A673 (cell line): ENCODE results near the gene GPR61. TPM values are rescaled to one million over a fixed set of nuclear protein-coding genes. Genes with fewer than 3 reads are reported as not detected.

ENCODE experiments used
- BruUV-seq: library from RNA; stranded (reverse); fragments of 400-500 nt; replicated peaks from 2 replicates; lab custom pipeline; 2021; lab: Mats Ljungman, UMichigan
- CTCF ChIA-PET: fragments of 300-600 bp; sonication (Branson Sonifier 250); formaldehyde crosslinking; loops from one replicate; lab custom pipeline; 2022; ENCODE audit warnings: antibody characterized with exemption; lab: Charles Lee
- POLR2A ChIA-PET: fragments of 300-600 bp; sonication (Branson Sonifier 250); formaldehyde crosslinking; loops from one replicate; lab custom pipeline; 2022; ENCODE audit warnings: antibody characterized with exemption; ENCODE audit not compliant: low non-redundant PET; lab: Charles Lee
- DNase-seq: peaks from one replicate; pipeline ENCODE4 v3.0.0-alpha.2; 2015; ENCODE audit warnings: low spot score
- H3K27ac ChIP-seq: fragments of 200-600 bp; sonication (generic); 2 replicates; pipeline ENCODE4 v1.5.1; 2016; ENCODE audit warnings: mixed run types, low read depth, mild to moderate bottlenecking, mixed read lengths, antibody characterized with exemption, low read length; ENCODE audit not compliant: poor library complexity, severe bottlenecking
- H3K27me3 ChIP-seq: fragments of 200-600 bp; sonication (generic); replicated peaks from 2 replicates; pipeline ENCODE4 v1.6.1; 2017; ENCODE audit warnings: mixed run types, low read depth, mild to moderate bottlenecking, mixed read lengths, antibody characterized with exemption, low read length; ENCODE audit not compliant: insufficient read depth, poor library complexity
- H3K36me3 ChIP-seq: fragments of 200-600 bp; sonication (generic); 2 replicates; pipeline ENCODE4 v1.6.1; 2016; ENCODE audit warnings: mixed run types, mild to moderate bottlenecking, mixed read lengths, antibody characterized with exemption, low read length; ENCODE audit not compliant: insufficient read depth, poor library complexity, severe bottlenecking
- H3K4me1 ChIP-seq: fragments of 200-600 bp; sonication (generic); 2 replicates; pipeline ENCODE4 v1.6.1; 2017; ENCODE audit warnings: mixed run types, mild to moderate bottlenecking, mixed read lengths, antibody characterized with exemption, low read length; ENCODE audit not compliant: insufficient read depth, poor library complexity, severe bottlenecking
- H3K4me3 ChIP-seq: fragments of 200-600 bp; sonication (generic); 2 replicates; pipeline ENCODE4 v1.5.1; 2016; ENCODE audit warnings: low read depth, mixed run types, mild to moderate bottlenecking, mixed read lengths, low read length; ENCODE audit not compliant: poor library complexity, severe bottlenecking
- H3K9me3 ChIP-seq: fragments of 200-600 bp; sonication (generic); 2 replicates; pipeline ENCODE4 v1.6.1; 2016; ENCODE audit warnings: mixed run types, low read depth, mild to moderate bottlenecking, mixed read lengths, antibody characterized with exemption, low read length; ENCODE audit not compliant: poor library complexity, severe bottlenecking
- EZH2 ChIP-seq: fragments of 200-600 bp; sonication (generic); IDR thresholded peaks from 2 replicates; pipeline ENCODE4 v1.6.1; 2017; ENCODE audit warnings: borderline replicate concordance, low read depth, mild to moderate bottlenecking, mixed read lengths, antibody characterized with exemption, low read length; ENCODE audit not compliant: poor library complexity, severe bottlenecking
- intact Hi-C: fragments of 100-400 bp; cut with micrococcal nuclease; formaldehyde crosslinking; loops from one replicate; pipeline ENCODE4 v1.10.0; 2022; ENCODE audit not compliant: unreplicated experiment
- total RNA-seq: library from RNA; stranded (reverse); gene quantifications from 2 replicates; pipeline ENCODE4 v1.2.3, GENCODE V29; 2021
- TF ChIP-seq, protein P1 (sequence below): fragments of 300-800, 200-600 bp; sonication (generic); conservative IDR thresholded peaks from 2 replicates; pipeline ENCODE4 v1.5.1; 2017; ENCODE audit warnings: low read depth, mild to moderate bottlenecking, antibody characterized with exemption, low read length, moderate library complexity, mixed read lengths

GPR61 gene
- total RNA-seq, 1 experiment from 2014 or later = not detected

GRCh38 chr1:109589679-109590078, 50.0 kb downstream of the GPR61 start:
- CTCF ChIA-PET = no interaction called here
- no peak for TF ChIP-seq EZH2
- TF ChIP-seq, protein P1, sequence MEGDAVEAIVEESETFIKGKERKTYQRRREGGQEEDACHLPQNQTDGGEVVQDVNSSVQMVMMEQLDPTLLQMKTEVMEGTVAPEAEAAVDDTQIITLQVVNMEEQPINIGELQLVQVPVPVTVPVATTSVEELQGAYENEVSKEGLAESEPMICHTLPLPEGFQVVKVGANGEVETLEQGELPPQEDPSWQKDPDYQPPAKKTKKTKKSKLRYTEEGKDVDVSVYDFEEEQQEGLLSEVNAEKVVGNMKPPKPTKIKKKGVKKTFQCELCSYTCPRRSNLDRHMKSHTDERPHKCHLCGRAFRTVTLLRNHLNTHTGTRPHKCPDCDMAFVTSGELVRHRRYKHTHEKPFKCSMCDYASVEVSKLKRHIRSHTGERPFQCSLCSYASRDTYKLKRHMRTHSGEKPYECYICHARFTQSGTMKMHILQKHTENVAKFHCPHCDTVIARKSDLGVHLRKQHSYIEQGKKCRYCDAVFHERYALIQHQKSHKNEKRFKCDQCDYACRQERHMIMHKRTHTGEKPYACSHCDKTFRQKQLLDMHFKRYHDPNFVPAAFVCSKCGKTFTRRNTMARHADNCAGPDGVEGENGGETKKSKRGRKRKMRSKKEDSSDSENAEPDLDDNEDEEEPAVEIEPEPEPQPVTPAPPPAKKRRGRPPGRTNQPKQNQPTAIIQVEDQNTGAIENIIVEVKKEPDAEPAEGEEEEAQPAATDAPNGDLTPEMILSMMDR = no peak

DNA sequence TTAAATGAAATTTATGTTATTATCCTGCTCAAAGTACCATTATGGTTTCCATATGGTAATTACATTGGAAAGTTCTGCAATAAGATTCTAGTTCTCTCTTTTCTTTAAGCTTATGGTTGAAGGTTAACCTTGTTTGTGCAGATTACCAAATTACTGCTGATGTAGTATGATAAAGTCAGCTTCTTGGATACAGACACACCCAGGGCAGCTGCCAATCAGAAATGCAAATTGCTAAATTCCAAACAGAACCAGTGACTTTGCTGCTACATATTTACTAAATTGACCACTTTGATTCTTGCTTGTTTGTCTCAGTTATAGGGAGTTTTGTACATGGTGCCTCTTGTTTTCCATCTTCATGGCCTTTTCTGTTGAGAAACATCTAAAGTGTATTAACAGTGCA, 53.2 kb downstream of the GPR61 start:
- no peak overlapping the region for H3K4me3 ChIP-seq
- BruUV-seq = TSS peak; percentile 29
- H3K4me1 ChIP-seq = peaks cover 13% of the 10 kb centered on the region
- no peaks in the 10 kb centered on the region for H3K9me3 ChIP-seq
- peaks cover 50% of the 10 kb centered on the region for H3K36me3 ChIP-seq
- H3K27ac ChIP-seq = no peak overlapping the region
- DNase-seq = no peak
- TF ChIP-seq, protein P1 = no peak
- TF ChIP-seq EZH2 = no peak
- H3K27me3 ChIP-seq = no peaks in the 10 kb centered on the region
- intact Hi-C loops = no loop called here
- POLR2A ChIA-PET = no interaction called here
- CTCF ChIA-PET = no interaction called here

More at GRCh38 chr1:109589679-109590078, 50.0 kb downstream of the GPR61 start:
- BruUV-seq = no TSS peak
- POLR2A ChIA-PET = no interaction called here
- no peak for DNase-seq
- intact Hi-C loops = no loop called here
- Histone ChIP-seq H3K9me3 (no peaks in the 10 kb centered on the region), H3K36me3 (peaks cover 82% of the 10 kb centered on the region), H3K4me1 (peaks cover under 1% of the 10 kb centered on the region), H3K27me3 (no peaks in the 10 kb centered on the region), H3K27ac (no peak overlapping the region), H3K4me3 (no peak overlapping the region)

GRCh38 chr1:109595531-109595930, 55.9 kb downstream of the GPR61 start:
- H3K4me3 ChIP-seq = no peak overlapping the region
- POLR2A ChIA-PET = no interaction called here

More at GRCh38 chr1:109595531-109595930, 55.9 kb downstream of the GPR61 start:
- Histone ChIP-seq H3K27ac (peak overlapping the region; percentile 61), H3K9me3 (no peaks in the 10 kb centered on the region), H3K27me3 (no peaks in the 10 kb centered on the region), H3K4me1 (peaks cover 13% of the 10 kb centered on the region), H3K36me3 (peaks cover 30% of the 10 kb centered on the region)
- intact Hi-C loops = no loop called here
- TF ChIP-seq, protein P1 = no peak
- TF ChIP-seq EZH2 = no peak
- CTCF ChIA-PET = no interaction called here
- peak; percentile 43 for DNase-seq
- no TSS peak for BruUV-seq

Other genes with a start within 250 kb of the GPR61 start
- not detected in 2 replicates for gene MYBPHL, start 232.9 kb upstream of the GPR61 start, total RNA-seq
- gene SORT1, start 142.0 kb upstream of the GPR61 start, total RNA-seq = 52.4 and 56.5 TPM in 2 replicates
- 189 and 201 TPM in 2 replicates for gene PSMA5, start 113.4 kb upstream of the GPR61 start, total RNA-seq
- gene SYPL2, start 73.3 kb upstream of the GPR61 start, total RNA-seq = 0.09 and 0.13 TPM in 2 replicates
- 11.0 and 16.3 TPM in 2 replicates for gene ATXN7L2, start 56.0 kb upstream of the GPR61 start, total RNA-seq
- 5.7 and 7.3 TPM in 2 replicates for gene CYB561D1, start 45.8 kb upstream of the GPR61 start, total RNA-seq
- 1.8 and 2.3 TPM in 2 replicates for gene AMIGO1, start 30.1 kb upstream of the GPR61 start, total RNA-seq
- gene GNAI3, start 8.7 kb downstream of the GPR61 start, total RNA-seq = 11.1 and 12.8 TPM in 2 replicates
- gene GNAT2, start 79.7 kb downstream of the GPR61 start, total RNA-seq = not detected in 2 replicates
- 119 and 132 TPM in 2 replicates for gene AMPD2, start 80.0 kb downstream of the GPR61 start, total RNA-seq
- gene GSTM4, start 116.2 kb downstream of the GPR61 start, total RNA-seq = 173 and 188 TPM in 2 replicates
- gene GSTM2, start 128.2 kb downstream of the GPR61 start, total RNA-seq = 47.3 and 62.2 TPM in 2 replicates
- gene GSTM1, start 147.9 kb downstream of the GPR61 start, total RNA-seq = 166 TPM in 2 replicates
- 0.13 and 0.43 TPM in 2 replicates for gene GSTM5, start 172.4 kb downstream of the GPR61 start, total RNA-seq
- 72.2 and 73.4 TPM in 2 replicates for gene GSTM3, start 201.2 kb downstream of the GPR61 start, total RNA-seq
- gene EPS8L3, start 224.1 kb downstream of the GPR61 start, total RNA-seq = not detected in 2 replicates